Ureter (tissue), 1 donor: Measurements from ENCODE around the gene RNF38. TPM values are rescaled to one million over a fixed set of nuclear protein-coding genes. Genes with fewer than 3 reads are reported as not detected.
A peak's percentile ranks its signal among the peaks of the same experiment; 100 is the strongest.
"Not testable (repeated sequence)": the region's sequence is repeated elsewhere in the genome, so short reads cannot be mapped to it uniquely, and the experiment has no call there.

ENCODE experiments used
- DNase-seq: peaks from one replicate; pipeline ENCODE4 v3.0.0-alpha.2; 2020; ENCODE audit warnings: low spot score
- total RNA-seq: library from RNA; stranded (reverse); gene quantifications from one replicate; pipeline ENCODE4 v1.2.4, GENCODE V29; 2023
- donor health status: DM: yes; HTN: yes; CAD: no.

The RNF38 gene
- total RNA-seq, 1 donor from 2014 or later, result 54.4 TPM

- DNase-seq, result peak; percentile 64
These were observed 7.2 kb upstream of the RNF38 start for GRCh38 chr9:36407122-36407723.

- DNase-seq, result no peak
These were observed 2.5 kb upstream of the RNF38 start for GRCh38 chr9:36402536-36402935.

DNA sequence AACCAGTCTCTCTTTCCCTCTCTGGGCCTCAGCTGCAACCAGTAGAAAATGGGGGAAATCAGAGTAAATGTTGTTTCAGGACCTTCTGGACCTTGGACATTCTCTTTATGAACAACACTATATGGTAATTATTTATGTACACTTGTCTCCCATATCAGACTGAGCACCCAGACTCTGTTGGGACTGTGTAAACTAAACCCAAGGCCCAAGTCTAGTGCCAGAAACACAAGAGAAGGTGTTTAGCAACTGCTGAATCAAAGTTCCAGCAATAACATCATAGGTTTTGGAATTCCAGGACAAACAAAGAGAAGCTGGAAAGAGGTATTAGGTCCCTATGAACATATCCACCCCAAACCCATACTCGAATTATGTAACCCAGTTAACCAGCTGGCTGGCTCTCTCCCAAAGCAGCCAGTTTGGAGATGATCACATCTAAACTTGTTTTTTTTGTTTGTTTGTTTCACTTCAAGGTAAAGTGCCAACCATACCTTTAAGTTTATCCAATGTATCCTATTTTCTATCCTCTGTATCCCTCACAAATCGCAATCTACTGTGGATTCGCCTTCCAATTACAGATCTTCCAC is 1.9 kb upstream of the RNF38 start:
- DNase-seq, result no peak

DNA sequence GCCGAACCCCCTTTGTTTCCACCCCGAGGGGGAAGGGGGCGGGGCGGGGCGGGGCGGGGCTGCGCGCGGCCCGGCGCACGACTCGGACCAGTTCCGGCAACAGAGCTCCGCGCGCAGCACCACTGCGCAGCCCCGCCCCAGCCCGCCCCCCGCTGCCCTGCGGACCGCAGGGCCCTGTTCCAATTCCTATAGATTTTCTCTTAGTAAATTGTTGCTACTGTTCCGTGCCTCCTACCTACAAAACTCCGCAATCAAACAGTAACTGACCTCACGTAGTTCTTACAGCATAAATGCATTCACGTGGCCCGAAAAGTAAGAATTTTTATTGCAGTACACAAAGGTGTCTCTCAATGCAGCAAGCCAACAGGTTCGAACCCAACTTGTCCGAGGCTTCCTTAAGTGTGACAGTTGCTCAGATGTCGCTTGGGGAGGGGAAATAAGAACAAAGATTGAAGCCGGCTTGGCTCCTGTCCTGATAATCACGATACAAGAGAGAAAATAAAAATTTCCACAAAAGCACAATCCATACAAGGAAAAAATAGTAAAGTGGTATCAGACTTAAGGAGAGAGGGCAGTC is 1.2 kb upstream of the RNF38 start:
- no peak for DNase-seq

GRCh38 chr9:36400332-36401163 is 479 bp upstream of the RNF38 start:
- DNase-seq, result peak; percentile 87

DNA sequence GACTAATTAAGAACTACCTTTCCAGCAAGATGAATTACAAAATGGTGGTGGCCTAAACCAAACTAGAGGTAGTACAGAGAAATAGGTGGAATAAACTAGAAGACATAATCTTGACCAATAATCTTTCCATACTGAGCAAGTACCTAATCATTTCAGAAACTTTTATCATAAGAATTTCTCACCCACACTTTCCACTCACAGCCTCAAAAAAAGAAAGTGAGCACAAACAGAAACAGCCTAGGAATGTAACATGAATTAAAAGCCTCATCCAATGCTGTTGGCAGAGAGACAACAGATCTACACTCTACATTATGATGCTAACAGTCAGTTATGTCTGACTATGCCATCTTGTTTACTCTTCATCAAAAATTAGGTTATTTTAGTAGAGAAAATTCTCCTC is 1.3 kb downstream of the RNF38 start:
- no peak for DNase-seq

- no peak for DNase-seq
These were observed 3.1 kb downstream of the RNF38 start for GRCh38 chr9:36396985-36397384.

DNA sequence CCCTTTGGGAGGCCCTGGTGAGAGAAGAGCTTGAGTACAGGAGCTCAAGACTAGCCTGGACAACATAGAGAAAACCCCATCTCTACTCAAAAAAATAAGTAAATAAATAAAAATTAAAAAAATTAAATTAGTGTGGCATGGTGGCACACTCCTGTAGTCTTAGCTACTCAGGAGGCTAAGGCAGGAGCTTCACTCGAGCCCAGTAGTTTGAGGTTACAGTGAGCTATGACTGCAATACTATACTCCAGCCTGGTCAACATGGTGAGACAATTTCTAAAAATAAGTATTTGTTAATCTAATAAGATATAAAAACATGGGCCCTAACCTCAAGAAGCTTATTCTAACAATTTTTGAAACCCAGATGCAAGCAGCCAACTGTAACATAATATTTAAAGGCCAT is 7.6 kb downstream of the RNF38 start:
- DNase-seq, result no peak

DNA sequence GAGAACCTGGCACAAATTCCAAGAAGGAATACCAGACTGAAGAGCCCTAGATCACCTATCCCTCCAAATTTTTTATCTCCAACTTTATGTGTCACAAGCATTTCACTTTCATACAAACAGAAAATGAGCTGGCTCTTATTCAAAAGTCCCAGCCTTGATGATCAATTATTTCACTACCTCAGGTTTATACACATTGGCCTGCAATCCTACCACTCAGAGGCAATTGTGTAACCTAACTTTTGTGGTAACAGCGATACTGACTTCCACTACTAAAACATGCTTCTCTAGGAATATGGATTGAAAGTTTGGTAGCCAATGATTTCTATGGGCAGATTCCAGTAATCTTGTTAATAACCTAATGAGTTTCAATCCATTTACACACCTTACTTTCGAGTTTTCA is 10.5 kb downstream of the RNF38 start:
- no peak for DNase-seq

GRCh38 chr9:36386396-36386965 is 13.6 kb downstream of the RNF38 start:
- DNase-seq, result not testable (repeated sequence)

GRCh38 chr9:36382484-36382883 is 17.6 kb downstream of the RNF38 start:
- DNase-seq, result no peak

- DNase-seq, result no peak
These were observed 35.5 kb downstream of the RNF38 start for GRCh38 chr9:36364577-36364976.

GRCh38 chr9:36363448-36363847 is 36.6 kb downstream of the RNF38 start:
- DNase-seq, result no peak

- DNase-seq, result no peak
These were observed 41.6 kb downstream of the RNF38 start for GRCh38 chr9:36358486-36358885.

GRCh38 chr9:36357639-36358038 is 42.4 kb downstream of the RNF38 start:
- DNase-seq, result no peak

GRCh38 chr9:36346569-36346968 is 53.5 kb downstream of the RNF38 start:
- no peak for DNase-seq

DNA sequence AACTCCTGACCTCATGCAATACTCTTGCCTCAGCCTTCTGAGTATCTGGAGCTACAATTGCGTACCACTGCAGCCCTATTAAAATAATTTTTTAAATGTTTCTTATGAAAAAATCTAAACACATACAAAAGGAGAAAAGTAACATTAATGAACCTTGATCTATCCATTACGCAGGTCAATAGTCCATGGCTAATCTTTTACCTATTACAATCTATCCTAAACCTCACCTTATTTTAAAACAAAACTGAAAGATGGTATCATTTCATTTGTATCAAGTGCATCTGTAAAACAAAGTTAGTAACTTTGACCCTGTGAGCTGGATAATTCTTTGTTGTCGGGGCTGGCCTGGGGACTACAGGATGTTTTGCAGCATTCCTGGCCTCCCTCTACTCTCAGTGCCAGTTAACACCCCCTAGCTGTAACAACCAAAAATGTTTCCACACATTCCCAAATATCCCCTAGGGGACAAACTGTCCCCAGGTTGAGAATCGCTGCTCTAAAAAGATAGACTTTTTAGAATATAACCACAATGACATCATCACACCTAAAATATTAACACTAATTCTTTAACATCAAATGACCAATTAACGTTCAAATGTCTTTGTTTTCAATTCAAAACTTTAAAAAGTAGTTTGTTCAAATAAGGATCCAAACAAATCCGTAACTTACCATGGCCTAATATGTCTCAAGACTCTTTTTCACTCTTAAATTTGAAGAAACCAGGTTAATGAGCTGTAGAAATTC is 54.8 kb downstream of the RNF38 start:
- no peak for DNase-seq

DNA sequence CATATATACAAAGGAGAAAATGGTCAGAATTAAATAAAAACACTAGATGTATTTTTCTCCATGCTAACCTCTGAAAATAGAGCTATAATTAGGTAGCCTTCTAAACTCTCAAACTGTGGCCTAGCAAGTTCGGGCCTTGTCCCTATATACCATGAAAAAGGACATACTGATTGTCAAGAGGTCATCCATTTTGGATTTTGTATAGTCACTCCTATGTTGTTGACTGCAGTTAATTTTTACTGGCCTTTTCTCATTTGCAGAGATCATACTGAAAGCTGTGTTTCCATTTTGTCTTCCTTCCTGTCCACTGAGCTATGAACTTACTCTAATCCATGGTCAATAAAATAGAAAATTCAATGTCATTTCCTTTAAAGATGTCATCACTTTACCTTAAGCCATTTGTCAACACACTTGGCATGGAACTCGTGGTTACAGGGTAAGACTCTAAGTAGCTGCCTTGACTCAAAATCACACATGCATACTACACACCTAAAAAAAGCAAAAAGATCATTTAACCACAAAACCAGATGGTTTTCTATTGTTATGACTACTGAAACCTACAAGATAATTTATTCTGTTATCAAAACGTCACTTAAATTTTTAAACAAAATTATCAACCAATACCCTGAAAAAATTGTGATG is 58.0 kb downstream of the RNF38 start:
- DNase-seq, result no peak

GRCh38 chr9:36337865-36338264 is 62.2 kb downstream of the RNF38 start:
- DNase-seq, result no peak

- DNase-seq, result no peak
These were observed 63.1 kb downstream of the RNF38 start for GRCh38 chr9:36337002-36337401.
